ENCODE data around the gene SLC9A3. TPM values are rescaled to one million over a fixed set of nuclear protein-coding genes. Genes with fewer than 3 reads are reported as not detected.

The SLC9A3 gene
- total and polyA plus RNA-seq, 4 donors, result 2.3 to 7.2 (median 4.3) TPM

- DNase-seq (ENCODE audit: low read depth in 4 of 6, low spot score in 6 of 6), result no peak
- Histone ChIP-seq H3K4me1 (ENCODE audit: control insufficient read depth, insufficient read depth, low read length) (peaks cover 16% of the 10 kb centered on the region), H3K27ac (ENCODE audit: low read depth, low read length) (no peak overlapping the region), H3K4me3 (ENCODE audit: low read depth, low read length) (no peak overlapping the region), H3K27me3 (ENCODE audit: control insufficient read depth, insufficient read depth, low read length) (peaks cover 3% of the 10 kb centered on the region), H3K9me3 (ENCODE audit: control insufficient read depth, insufficient read depth, low read length) (no peaks in the 10 kb centered on the region), H3K36me3 (ENCODE audit: control insufficient read depth, insufficient read depth, low read length) (no peaks in the 10 kb centered on the region)
- WGBS (ENCODE audit: insufficient coverage), result 94% methylated on average over 10 of the region's 10 CpGs
Measured at GRCh38 chr5:500491-500890, 23.8 kb downstream of the SLC9A3 start.

GRCh38 chr5:499233-500209, 24.7 kb downstream of the SLC9A3 start:
- peaks cover 3% of the 10 kb centered on the region for H3K27me3 ChIP-seq (ENCODE audit: control insufficient read depth, insufficient read depth, low read length)
- WGBS (ENCODE audit: insufficient coverage), result 87% methylated on average over 26 of the region's 32 CpGs

GRCh38 chr5:497871-498509, 26.3 kb downstream of the SLC9A3 start:
- peaks cover 7% of the 10 kb centered on the region for H3K27me3 ChIP-seq (ENCODE audit: control insufficient read depth, insufficient read depth, low read length)
- no peak overlapping the region for H3K4me3 ChIP-seq (ENCODE audit: low read depth, low read length)
- DNase-seq (ENCODE audit: low read depth in 4 of 6, low spot score in 6 of 6), result no peak
- 89% methylated on average over 40 of the region's 40 CpGs for WGBS (ENCODE audit: insufficient coverage)
- H3K27ac ChIP-seq (ENCODE audit: low read depth, low read length), result no peak overlapping the region
- peaks cover 3% of the 10 kb centered on the region for H3K36me3 ChIP-seq (ENCODE audit: control insufficient read depth, insufficient read depth, low read length)
- H3K4me1 ChIP-seq (ENCODE audit: control insufficient read depth, insufficient read depth, low read length), result peaks cover 26% of the 10 kb centered on the region
- no peaks in the 10 kb centered on the region for H3K9me3 ChIP-seq (ENCODE audit: control insufficient read depth, insufficient read depth, low read length)

More at GRCh38 chr5:499233-500209, 24.7 kb downstream of the SLC9A3 start:
- no peaks in the 10 kb centered on the region for H3K36me3 ChIP-seq (ENCODE audit: control insufficient read depth, insufficient read depth, low read length)
- no peak overlapping the region for H3K4me3 ChIP-seq (ENCODE audit: low read depth, low read length)
- H3K9me3 ChIP-seq (ENCODE audit: control insufficient read depth, insufficient read depth, low read length), result no peaks in the 10 kb centered on the region
- H3K27ac ChIP-seq (ENCODE audit: low read depth, low read length), result no peak overlapping the region
- DNase-seq (ENCODE audit: low read depth in 4 of 6, low spot score in 6 of 6), result no peak
- peaks cover 16% of the 10 kb centered on the region for H3K4me1 ChIP-seq (ENCODE audit: control insufficient read depth, insufficient read depth, low read length)

- peaks cover 10% of the 10 kb centered on the region for H3K27me3 ChIP-seq (ENCODE audit: control insufficient read depth, insufficient read depth, low read length)
- H3K27ac ChIP-seq (ENCODE audit: low read depth, low read length), result no peak overlapping the region
- no peak for DNase-seq (ENCODE audit: low read depth in 4 of 6, low spot score in 6 of 6)
- H3K36me3 ChIP-seq (ENCODE audit: control insufficient read depth, insufficient read depth, low read length), result peaks cover 3% of the 10 kb centered on the region
- H3K4me1 ChIP-seq (ENCODE audit: control insufficient read depth, insufficient read depth, low read length), result peaks cover 30% of the 10 kb centered on the region
- no peaks in the 10 kb centered on the region for H3K9me3 ChIP-seq (ENCODE audit: control insufficient read depth, insufficient read depth, low read length)
- WGBS (ENCODE audit: insufficient coverage), result 83% methylated on average over 21 of the region's 22 CpGs
- no peak overlapping the region for H3K4me3 ChIP-seq (ENCODE audit: low read depth, low read length)
Measured at GRCh38 chr5:497090-497700, 27.1 kb downstream of the SLC9A3 start.

- H3K4me3 ChIP-seq (ENCODE audit: low read depth, low read length), result no peak overlapping the region
- H3K27ac ChIP-seq (ENCODE audit: low read depth, low read length), result no peak overlapping the region
- peaks cover 10% of the 10 kb centered on the region for H3K27me3 ChIP-seq (ENCODE audit: control insufficient read depth, insufficient read depth, low read length)
- H3K36me3 ChIP-seq (ENCODE audit: control insufficient read depth, insufficient read depth, low read length), result peaks cover 3% of the 10 kb centered on the region
- peaks cover 19% of the 10 kb centered on the region for H3K4me1 ChIP-seq (ENCODE audit: control insufficient read depth, insufficient read depth, low read length)
- no peaks in the 10 kb centered on the region for H3K9me3 ChIP-seq (ENCODE audit: control insufficient read depth, insufficient read depth, low read length)
- no peak for DNase-seq (ENCODE audit: low read depth in 4 of 6, low spot score in 6 of 6)
- WGBS (ENCODE audit: insufficient coverage), result 63% methylated on average over 19 of the region's 19 CpGs
Measured at GRCh38 chr5:496028-496427, 28.2 kb downstream of the SLC9A3 start.

GRCh38 chr5:494667-495255, 29.5 kb downstream of the SLC9A3 start:
- peaks cover 10% of the 10 kb centered on the region for H3K27me3 ChIP-seq (ENCODE audit: control insufficient read depth, insufficient read depth, low read length)
- no peaks in the 10 kb centered on the region for H3K9me3 ChIP-seq (ENCODE audit: control insufficient read depth, insufficient read depth, low read length)
- peaks cover 17% of the 10 kb centered on the region for H3K4me1 ChIP-seq (ENCODE audit: control insufficient read depth, insufficient read depth, low read length)
- H3K27ac ChIP-seq (ENCODE audit: low read depth, low read length), result no peak overlapping the region
- WGBS (ENCODE audit: insufficient coverage), result 90% methylated on average over 38 of the region's 38 CpGs
- peaks cover 5% of the 10 kb centered on the region for H3K36me3 ChIP-seq (ENCODE audit: control insufficient read depth, insufficient read depth, low read length)
- H3K4me3 ChIP-seq (ENCODE audit: low read depth, low read length), result no peak overlapping the region
- no peak for DNase-seq (ENCODE audit: low read depth in 4 of 6, low spot score in 6 of 6)

GRCh38 chr5:493758-494157, 30.5 kb downstream of the SLC9A3 start:
- no peak overlapping the region for H3K4me3 ChIP-seq (ENCODE audit: low read depth, low read length)
- 63% methylated on average over 13 of the region's 13 CpGs for WGBS (ENCODE audit: insufficient coverage)
- no peak for DNase-seq (ENCODE audit: low read depth in 4 of 6, low spot score in 6 of 6)
- H3K9me3 ChIP-seq (ENCODE audit: control insufficient read depth, insufficient read depth, low read length), result no peaks in the 10 kb centered on the region
- peaks cover 5% of the 10 kb centered on the region for H3K36me3 ChIP-seq (ENCODE audit: control insufficient read depth, insufficient read depth, low read length)
- peaks cover 10% of the 10 kb centered on the region for H3K27me3 ChIP-seq (ENCODE audit: control insufficient read depth, insufficient read depth, low read length)
- H3K4me1 ChIP-seq (ENCODE audit: control insufficient read depth, insufficient read depth, low read length), result peaks cover 22% of the 10 kb centered on the region
- H3K27ac ChIP-seq (ENCODE audit: low read depth, low read length), result no peak overlapping the region

- peaks cover 5% of the 10 kb centered on the region for H3K36me3 ChIP-seq (ENCODE audit: control insufficient read depth, insufficient read depth, low read length)
- no peaks in the 10 kb centered on the region for H3K9me3 ChIP-seq (ENCODE audit: control insufficient read depth, insufficient read depth, low read length)
- no peak overlapping the region for H3K27ac ChIP-seq (ENCODE audit: low read depth, low read length)
- no peak overlapping the region for H3K4me3 ChIP-seq (ENCODE audit: low read depth, low read length)
- 39% methylated on average over 16 of the region's 26 CpGs for WGBS (ENCODE audit: insufficient coverage)
- DNase-seq (ENCODE audit: low read depth in 4 of 6, low spot score in 6 of 6), result peak in 2 of 6 donors; percentile 41 to 89
- peaks cover 10% of the 10 kb centered on the region for H3K27me3 ChIP-seq (ENCODE audit: control insufficient read depth, insufficient read depth, low read length)
- H3K4me1 ChIP-seq (ENCODE audit: control insufficient read depth, insufficient read depth, low read length), result peaks cover 22% of the 10 kb centered on the region
Measured at GRCh38 chr5:493119-493701, 31.0 kb downstream of the SLC9A3 start.

- no peak overlapping the region for H3K4me3 ChIP-seq (ENCODE audit: low read depth, low read length)
- 72% methylated on average over 16 of the region's 18 CpGs for WGBS (ENCODE audit: insufficient coverage)
- H3K27me3 ChIP-seq (ENCODE audit: control insufficient read depth, insufficient read depth, low read length), result peaks cover 10% of the 10 kb centered on the region
- DNase-seq (ENCODE audit: low read depth in 4 of 6, low spot score in 6 of 6), result no peak
- H3K36me3 ChIP-seq (ENCODE audit: control insufficient read depth, insufficient read depth, low read length), result peaks cover 5% of the 10 kb centered on the region
- peaks cover 22% of the 10 kb centered on the region for H3K4me1 ChIP-seq (ENCODE audit: control insufficient read depth, insufficient read depth, low read length)
- H3K27ac ChIP-seq (ENCODE audit: low read depth, low read length), result no peak overlapping the region
- no peaks in the 10 kb centered on the region for H3K9me3 ChIP-seq (ENCODE audit: control insufficient read depth, insufficient read depth, low read length)
Measured at GRCh38 chr5:492314-492893, 31.8 kb downstream of the SLC9A3 start.

Measured in spinal cord (tissue), 10 donors.